ENCODE data around the gene PPP1R13B.

DNA sequence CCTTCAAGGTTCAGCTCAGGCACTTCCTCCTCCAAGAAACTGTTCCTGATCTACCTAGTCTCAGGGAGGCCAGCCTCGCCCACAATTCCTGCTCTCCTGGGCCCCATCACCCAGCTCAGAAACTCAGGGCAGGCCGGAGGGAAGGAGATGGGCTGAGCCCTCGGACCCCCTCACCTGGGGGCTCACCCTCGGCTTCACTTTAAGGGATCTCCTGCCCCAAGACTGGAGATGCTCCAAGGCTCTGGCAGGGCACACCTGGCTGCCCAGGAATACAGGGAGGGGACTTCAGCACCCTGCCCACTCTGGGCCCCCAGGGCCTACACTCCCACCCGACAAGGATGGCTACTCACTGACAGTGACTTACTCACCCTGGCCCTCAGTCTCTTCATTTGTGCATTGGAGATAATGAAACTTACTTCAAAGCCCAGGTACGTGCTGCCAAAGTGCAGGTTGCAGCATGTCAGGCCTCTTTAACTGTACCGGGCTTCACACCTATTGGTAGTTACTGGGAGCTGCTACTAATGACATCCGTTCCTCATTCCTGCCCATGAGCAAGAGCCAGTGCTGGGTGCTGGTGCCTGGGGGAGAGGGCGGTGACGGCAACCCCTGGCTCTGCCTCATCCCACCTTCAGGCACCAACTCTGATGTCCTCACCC is 21.0 kb upstream of the PPP1R13B start:
- TF ChIP-seq, protein P1, sequence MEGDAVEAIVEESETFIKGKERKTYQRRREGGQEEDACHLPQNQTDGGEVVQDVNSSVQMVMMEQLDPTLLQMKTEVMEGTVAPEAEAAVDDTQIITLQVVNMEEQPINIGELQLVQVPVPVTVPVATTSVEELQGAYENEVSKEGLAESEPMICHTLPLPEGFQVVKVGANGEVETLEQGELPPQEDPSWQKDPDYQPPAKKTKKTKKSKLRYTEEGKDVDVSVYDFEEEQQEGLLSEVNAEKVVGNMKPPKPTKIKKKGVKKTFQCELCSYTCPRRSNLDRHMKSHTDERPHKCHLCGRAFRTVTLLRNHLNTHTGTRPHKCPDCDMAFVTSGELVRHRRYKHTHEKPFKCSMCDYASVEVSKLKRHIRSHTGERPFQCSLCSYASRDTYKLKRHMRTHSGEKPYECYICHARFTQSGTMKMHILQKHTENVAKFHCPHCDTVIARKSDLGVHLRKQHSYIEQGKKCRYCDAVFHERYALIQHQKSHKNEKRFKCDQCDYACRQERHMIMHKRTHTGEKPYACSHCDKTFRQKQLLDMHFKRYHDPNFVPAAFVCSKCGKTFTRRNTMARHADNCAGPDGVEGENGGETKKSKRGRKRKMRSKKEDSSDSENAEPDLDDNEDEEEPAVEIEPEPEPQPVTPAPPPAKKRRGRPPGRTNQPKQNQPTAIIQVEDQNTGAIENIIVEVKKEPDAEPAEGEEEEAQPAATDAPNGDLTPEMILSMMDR (IDR thresholded peaks at IDR 0.05; ENCODE audit: low read depth, low read length): no peak
- TF ChIP-seq POLR2A (IDR thresholded peaks at IDR 0.05; ENCODE audit: extremely low read depth, insufficient read length): no peak

Data from NB4 (cell line).